HG03064 (cell line): ENCODE data around the gene ZNF469.
"Not testable (repeated sequence)": the region's sequence is repeated elsewhere in the genome, so short reads cannot be mapped to it uniquely, and the experiment has no call there.

ENCODE experiments used
- ATAC-seq: cut with Tn5 transposase; IDR thresholded peaks from one replicate; pipeline ENCODE4 v1.9.1; 2021; ENCODE audit warnings: low read depth; ENCODE audit not compliant: unreplicated experiment

Gene ZNF469

DNA sequence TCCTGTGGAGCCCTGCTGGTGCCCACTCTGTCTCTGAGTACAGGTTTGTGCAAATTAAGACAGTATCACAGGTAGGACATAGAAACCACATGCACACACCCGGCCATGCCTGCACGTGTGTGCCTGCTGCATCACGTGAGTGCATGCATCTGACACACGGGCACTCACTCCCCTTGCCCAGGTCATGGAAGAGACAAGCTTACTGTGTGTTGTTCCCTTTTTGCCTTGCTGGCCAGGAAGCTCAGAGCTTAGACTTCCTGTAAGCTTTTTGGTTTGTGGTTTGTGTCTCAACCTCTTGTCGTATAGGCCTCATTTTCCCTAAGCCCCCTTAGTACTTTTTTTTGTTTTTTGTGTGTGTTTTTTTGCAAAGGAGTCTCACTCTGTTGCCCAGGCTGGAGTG is 25.0 kb downstream of the ZNF469 start:
- no peak for ATAC-seq

DNA sequence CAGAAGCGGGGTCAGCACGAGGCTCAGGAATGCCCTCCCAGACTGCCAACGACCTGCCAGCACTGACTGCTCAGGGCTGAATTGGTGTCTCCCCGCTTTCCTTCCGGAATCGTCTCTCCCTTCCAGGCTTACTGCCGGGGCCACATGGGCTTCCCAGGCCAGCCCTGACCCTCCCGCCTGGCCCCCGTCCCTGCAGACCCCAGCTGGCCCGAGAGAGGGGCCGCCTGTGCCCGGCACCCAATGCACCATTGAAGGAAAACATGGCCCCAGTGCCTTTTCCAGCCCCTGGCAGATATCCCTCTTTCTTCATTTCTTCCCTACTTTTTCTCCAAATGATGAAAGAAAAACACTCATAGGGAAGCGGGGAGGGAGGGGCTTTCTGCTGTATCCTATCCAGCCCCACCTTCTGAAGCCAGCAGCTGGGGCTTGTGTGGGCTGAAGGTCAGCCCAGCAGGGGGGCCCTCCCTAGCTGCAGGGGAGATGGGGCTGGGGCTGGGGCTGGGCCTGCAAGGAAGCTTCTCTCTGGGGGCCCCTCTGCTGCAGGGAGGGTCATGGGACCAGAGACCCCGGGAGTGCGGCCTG is 25.9 kb downstream of the ZNF469 start:
- no peak for ATAC-seq

DNA sequence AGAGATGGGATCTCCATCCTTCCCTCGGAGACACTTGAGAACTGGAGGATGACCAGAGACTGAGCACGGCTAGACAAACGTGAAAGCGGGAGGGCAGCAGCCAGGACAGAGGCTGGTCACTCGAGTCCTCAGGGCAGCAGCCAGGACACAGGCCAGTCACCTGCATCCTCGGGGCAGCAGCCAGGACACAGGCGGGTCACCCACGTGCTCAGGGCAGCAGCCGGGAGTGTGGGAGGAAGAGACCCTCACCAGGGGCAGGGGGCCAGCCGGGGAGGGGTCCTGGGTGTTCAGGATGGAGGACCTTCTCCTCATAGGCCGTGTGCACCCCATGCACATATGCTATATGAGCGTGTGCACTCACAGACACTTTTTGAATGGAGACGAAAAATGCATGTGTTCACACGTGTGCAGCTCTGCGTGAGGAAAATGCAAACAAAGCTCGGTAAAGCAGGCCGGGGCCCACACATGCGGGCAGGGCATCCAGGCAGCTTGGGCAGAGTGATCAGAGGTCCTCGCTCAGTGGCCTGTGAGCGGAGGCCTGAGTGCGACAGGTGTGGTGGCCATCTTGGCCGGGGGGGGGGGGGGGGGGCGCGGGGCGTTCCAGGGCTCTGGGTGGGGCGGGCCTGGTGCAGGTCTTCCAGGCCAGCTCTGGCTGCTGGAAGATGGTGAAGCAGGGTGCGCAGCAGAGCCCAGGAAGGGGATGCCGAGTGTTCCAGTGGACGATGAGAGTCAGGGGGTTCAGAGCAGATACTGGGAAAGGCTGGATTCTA is 26.7 kb downstream of the ZNF469 start:
- no peak for ATAC-seq

DNA sequence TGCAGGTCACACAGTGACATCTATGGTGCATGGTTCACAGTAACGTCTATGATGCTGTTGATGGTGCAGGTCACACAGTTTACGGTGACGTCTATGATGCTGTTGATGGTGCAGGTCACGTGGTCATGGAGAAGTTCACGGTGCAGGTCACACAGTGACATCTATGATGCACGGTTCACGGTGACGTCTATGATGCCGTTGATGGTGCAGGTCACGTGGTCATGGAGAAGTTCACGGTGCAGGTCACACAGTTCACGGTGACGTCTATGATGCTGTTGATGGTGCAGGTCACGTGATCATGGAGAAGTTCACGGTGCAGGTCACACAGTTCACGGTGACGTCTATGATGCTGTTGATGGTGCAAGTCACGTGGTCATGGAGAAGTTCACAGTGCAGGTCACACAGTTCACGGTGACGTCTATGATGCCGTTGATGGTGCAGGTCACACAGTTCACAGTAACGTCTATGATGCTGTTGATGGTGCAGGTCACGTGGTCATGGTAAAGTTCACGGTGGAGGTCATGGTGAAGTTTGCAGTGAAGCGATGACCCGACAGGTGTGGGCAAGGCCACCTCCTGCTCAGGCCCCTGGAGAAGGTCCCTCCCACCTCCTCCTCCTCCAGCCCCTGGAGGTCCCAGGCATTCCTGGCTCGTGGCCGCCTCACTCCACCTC is 27.7 kb downstream of the ZNF469 start:
- not testable (repeated sequence) for ATAC-seq

DNA sequence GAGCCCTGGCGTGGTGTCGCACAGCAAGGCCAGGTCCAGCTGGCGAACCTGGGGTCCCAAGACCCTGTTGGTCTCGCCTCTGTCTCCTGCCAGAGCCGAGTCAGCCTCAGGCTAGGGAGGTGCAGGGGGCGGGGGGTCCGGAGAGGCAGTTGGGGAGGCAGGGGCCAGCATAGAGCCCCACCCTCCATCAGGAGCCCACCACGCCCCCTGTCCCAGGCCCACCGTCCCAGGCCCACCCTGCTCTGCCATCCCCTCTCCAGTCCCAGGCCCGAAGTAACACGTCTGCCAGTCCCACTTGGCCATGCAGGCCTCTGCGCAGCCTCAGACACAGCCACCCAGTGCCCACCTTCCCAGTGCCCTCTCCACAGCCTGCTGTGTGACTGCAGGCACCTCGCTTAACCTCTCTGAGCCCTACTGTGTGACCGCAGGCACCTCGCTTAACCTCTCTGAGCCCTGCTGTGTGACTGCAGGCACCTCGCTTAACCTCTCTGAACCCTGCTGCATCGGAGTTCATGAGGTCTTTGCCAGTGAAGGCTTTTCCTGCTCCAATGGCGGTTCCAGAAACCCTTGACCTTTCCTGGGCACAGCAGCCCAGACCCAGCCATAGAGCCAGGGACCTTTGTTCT is 29.3 kb downstream of the ZNF469 start:
- no peak for ATAC-seq

- no peak for ATAC-seq
These were observed 30.0 kb downstream of the ZNF469 start for GRCh38 chr16:88412766-88413165.

DNA sequence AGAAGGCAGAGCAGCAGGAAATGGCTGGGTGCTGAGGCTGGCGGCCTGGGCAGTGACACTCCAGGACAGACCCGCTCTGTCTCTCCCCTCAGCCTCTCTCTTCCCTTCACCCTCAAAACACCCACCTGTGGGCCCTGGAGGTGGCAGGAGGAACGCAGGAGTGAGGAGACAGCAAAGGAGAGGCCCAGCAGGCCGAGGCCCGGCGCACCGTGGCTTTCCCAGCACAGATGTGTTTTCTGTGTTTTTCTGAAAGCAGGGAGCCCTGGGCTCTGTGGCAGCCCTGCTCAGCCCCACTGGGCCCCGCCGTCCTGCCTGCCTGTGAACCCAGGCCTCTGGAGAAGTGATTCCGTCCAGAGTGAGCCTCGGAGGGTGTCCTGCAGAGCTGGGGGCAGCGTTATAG is 30.5 kb downstream of the ZNF469 start:
- no peak for ATAC-seq

DNA sequence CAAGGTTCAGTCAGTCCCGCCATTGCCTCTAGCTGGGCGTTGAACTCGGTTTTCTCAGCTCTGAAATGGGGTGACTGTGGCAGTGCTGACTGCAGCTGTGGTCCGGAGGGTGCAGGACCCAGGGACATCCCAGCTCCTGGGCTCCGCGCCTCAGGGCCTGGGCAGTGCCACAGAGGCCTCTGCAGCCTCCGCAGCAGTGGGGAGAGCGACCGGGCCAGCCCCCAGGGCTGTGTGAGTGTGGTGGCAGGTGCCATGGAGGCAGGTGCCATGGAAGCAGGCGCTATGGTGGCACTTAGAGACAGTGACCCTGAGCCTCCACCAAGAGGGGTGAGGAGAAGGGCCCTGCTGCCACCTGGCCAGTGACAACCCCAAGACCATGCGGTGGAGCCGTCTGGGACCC is 30.9 kb downstream of the ZNF469 start:
- no peak for ATAC-seq

DNA sequence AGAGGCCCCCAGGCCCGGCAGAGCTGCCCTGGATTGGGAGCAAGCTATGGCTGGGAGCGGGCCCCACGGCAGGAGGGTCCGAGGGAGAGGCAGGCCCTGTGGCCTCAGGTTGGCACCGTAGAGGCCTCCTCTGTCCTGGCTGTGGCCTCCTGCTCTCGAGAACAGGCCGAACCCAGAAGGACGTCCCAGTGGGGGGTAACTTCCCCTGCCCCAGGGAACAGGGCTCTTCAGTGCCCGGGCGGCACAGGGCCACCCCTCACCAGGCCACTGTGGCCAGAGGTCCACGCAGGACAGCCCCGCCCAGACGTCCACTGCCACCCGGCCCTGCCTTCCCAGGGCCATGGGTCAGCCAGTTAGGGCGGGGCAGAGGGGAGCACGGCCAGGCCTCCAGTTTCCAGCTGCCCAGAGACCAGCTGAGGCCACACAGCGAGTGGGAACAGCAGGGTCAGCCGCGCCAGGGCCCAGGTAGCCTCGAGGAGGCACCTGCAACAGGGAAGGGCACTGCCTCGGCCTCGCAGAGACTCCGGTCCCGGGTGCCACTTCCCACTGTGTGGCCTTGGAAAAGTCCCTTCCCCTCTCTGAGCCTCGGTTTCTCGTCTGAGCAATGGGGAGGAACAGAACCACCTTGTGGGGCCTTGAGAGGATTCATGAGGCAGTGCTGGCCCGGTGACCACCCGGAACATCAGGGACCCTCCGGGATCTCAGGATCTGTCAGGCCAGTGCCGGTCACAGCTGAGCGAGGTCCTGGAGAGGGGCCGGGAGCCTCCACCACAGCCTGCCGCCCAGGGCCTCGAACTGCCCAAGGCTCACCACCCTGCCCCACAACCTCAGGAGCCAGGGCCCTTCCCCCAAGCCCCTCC is 32.0 kb downstream of the ZNF469 start:
- no peak for ATAC-seq

GRCh38 chr16:88415381-88415705 is 32.6 kb downstream of the ZNF469 start:
- no peak for ATAC-seq

GRCh38 chr16:88415713-88416323 is 33.1 kb downstream of the ZNF469 start:
- no peak for ATAC-seq

DNA sequence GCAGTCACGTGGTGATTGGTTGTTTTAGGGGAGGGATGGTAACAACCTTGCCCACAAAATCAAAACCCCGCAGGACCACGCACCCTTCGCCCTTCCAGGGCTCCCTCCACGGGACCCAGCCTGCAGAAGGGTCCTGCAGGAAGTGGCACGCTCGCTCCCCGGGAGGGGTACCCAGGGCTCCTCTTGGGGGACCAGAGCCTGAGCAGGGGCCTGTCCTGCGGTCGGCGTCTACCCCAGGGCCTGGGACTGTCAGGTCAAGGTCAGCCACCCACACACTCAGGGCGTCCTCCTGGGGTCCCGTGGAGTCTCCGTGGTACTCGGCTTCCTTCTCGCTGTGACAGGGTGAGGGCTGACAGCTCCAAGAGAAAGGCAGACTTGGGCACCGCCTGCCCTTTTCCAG is 33.9 kb downstream of the ZNF469 start:
- ATAC-seq: no peak

DNA sequence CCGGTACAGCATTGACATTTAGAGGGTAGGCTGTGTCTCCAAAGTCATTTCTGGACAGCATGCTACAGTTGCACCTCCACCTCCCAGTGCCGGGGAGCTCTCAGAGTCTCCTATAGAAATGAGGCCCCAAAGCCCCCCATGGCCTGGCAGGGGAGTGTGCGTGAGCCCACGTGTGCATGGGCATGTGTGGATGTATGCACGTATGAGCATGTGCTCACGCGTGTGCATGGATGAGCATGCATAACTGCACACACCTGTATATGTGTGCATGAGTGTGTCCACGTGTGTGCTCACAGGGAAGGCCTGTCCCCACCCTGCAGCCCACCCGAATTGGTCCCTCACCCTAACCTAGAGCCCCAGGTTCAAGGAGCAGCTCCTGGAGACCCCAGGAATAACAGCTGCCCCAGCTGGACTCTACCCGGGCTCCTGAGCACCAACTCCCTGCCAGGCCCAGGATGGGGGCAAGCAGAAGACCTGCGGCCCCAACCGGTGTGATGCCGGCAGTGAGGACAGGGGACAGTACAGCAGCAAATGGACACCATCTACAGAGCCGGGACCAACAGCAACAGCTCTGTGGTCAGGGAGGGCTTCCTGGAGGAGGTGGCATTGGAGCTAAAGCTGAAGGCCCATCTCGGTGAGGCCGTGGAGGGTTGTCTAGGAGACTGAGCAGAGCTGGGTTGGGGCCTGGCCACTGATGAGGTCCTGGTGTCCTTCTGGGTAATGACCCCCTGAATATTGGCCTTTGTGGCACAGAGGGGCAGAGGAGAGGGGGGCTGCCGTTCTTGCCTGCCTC is 35.1 kb downstream of the ZNF469 start:
- ATAC-seq: no peak

GRCh38 chr16:88418869-88419268 is 36.1 kb downstream of the ZNF469 start:
- ATAC-seq: no peak

DNA sequence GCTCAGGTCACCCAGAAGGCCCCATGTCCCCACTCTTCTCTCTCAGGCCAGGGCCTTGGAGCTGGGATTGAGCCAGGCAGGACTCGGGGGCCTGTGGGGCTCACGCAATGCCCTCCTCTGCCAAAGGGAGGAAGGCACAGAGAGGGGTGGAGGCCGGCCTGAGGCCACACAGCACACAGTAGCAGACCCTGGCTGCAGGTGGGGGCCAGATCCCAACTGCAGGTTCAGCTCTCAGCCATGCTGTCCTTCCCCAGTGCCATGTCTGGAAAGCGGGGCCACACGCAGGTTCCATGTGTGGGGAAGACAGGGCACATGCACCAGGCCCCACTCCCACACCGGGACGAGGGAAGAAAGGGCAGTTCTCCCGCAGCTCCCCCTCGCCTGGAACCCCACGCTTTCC is 37.0 kb downstream of the ZNF469 start:
- ATAC-seq: no peak

DNA sequence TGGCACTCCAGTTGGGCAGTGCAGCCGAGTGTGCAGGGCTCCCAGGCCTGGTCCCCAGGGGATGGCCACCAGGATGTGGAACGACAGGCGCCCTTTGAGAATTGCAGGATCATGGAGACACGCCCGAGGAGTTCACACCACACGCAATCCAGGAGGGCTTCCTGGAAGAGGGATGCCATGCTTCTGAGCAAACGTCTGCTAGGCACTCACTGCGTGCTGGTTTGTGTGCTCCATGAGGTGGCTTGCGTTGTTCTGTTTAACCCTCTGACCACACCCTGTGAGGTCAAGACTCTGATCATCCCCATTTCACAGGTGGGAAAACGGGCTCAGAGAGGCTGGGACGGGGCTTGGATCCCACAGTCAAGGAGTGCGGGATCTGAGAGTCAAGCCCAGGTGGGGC is 37.7 kb downstream of the ZNF469 start:
- no peak for ATAC-seq

DNA sequence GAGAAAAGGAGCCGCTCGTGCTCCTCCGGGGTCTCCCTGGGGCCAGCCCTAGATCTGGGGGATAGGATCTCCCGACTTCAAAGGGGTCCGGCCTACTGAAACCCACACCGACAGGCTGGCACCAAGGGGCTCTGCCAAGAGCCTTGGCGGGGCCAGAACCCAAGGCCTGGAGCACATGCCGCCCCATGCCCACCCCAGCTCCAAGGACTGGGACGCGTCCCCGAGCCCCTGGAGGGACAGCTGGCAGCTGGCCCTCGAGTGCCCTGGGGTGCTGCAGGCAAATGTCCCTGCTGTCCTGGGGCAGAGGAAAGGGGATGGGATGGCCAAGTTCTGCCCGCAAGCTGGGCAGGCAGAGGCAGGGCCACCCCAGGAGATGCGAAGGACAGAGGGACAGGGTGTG is 38.5 kb downstream of the ZNF469 start:
- ATAC-seq: no peak

- ATAC-seq: no peak
These were observed 39.2 kb downstream of the ZNF469 start for GRCh38 chr16:88421871-88422433.

- ATAC-seq: no peak
These were observed 40.1 kb downstream of the ZNF469 start for GRCh38 chr16:88422733-88423447.
